Panc1 (cell line): ENCODE data around the gene FAM184B.

Source experiments
- CTCF ChIP-seq: fragments of 450-650 bp; IDR thresholded peaks from 2 replicates; pipeline ENCODE4 v1.5.1; 2017; ENCODE audit warnings: mild to moderate bottlenecking
- POLR2AphosphoS5 ChIP-seq: IDR thresholded peaks from 2 replicates; pipeline ENCODE4 v1.6.1; 2012; ENCODE audit warnings: mild to moderate bottlenecking, low read depth, low read length, moderate library complexity
- SIN3A ChIP-seq: IDR thresholded peaks from 2 replicates; pipeline ENCODE4 v1.6.1; 2012; ENCODE audit warnings: low read depth, mild to moderate bottlenecking, low read length, moderate library complexity, borderline replicate concordance; ENCODE audit not compliant: insufficient read depth
- TCF7L2 ChIP-seq: IDR thresholded peaks from 2 replicates; pipeline ENCODE4 v1.6.1; 2011; ENCODE audit warnings: mild to moderate bottlenecking, low read depth, low read length, inconsistent platforms
- TF ChIP-seq, protein P1 (sequence below), 2 experiments: IDR thresholded peaks; 2 replicates each; pipeline ENCODE4 v1.6.1; 2011 to 2012; ENCODE audit warnings: low read depth in 2 of 2, control low read depth in 1 of 2, low read length in 1 of 2, mild to moderate bottlenecking in 1 of 2, moderate library complexity in 1 of 2; ENCODE audit not compliant: insufficient read depth in 1 of 2

DNA sequence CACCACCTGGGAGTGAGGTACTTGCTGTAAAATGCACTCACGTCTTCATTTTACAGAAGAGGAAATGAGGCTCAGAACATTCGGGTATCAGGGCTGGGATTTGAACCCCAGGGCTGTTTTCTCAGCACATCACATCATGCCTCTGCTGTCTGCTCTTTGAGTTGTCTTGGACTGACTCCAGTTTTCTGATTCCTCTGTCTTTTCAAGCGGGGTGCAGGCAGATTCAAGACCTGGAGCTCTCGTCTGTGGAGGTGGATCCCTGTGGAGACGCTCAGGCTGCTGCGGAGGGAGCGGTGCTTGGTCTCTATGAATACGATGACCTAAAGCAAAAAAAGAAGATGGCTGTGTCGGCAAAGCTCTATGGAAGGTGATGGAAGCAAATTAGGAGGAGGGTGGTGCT, 198.1 kb downstream of the FAM184B start:
- TF ChIP-seq, protein P1, sequence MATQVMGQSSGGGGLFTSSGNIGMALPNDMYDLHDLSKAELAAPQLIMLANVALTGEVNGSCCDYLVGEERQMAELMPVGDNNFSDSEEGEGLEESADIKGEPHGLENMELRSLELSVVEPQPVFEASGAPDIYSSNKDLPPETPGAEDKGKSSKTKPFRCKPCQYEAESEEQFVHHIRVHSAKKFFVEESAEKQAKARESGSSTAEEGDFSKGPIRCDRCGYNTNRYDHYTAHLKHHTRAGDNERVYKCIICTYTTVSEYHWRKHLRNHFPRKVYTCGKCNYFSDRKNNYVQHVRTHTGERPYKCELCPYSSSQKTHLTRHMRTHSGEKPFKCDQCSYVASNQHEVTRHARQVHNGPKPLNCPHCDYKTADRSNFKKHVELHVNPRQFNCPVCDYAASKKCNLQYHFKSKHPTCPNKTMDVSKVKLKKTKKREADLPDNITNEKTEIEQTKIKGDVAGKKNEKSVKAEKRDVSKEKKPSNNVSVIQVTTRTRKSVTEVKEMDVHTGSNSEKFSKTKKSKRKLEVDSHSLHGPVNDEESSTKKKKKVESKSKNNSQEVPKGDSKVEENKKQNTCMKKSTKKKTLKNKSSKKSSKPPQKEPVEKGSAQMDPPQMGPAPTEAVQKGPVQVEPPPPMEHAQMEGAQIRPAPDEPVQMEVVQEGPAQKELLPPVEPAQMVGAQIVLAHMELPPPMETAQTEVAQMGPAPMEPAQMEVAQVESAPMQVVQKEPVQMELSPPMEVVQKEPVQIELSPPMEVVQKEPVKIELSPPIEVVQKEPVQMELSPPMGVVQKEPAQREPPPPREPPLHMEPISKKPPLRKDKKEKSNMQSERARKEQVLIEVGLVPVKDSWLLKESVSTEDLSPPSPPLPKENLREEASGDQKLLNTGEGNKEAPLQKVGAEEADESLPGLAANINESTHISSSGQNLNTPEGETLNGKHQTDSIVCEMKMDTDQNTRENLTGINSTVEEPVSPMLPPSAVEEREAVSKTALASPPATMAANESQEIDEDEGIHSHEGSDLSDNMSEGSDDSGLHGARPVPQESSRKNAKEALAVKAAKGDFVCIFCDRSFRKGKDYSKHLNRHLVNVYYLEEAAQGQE (IDR thresholded peaks at IDR 0.05; ENCODE audit: insufficient read depth in 1 of 2, low read depth in 2 of 2, low read length in 1 of 2) = no peak
- no peak for TF ChIP-seq POLR2AphosphoS5
- no peak for TF ChIP-seq CTCF
- TF ChIP-seq SIN3A = no peak
- no peak for TF ChIP-seq TCF7L2
